ENCODE data around the gene ANKRD10. TPM values are rescaled to one million over a fixed set of nuclear protein-coding genes. Genes with fewer than 3 reads are reported as not detected.
"Not testable (repeated sequence)": the region's sequence is repeated elsewhere in the genome, so short reads cannot be mapped to it uniquely, and the experiment has no call there.

Gene ANKRD10
- total RNA-seq, 4 donors from 2014 or later: 39.5 to 94.4 (median 56.2) TPM

DNA sequence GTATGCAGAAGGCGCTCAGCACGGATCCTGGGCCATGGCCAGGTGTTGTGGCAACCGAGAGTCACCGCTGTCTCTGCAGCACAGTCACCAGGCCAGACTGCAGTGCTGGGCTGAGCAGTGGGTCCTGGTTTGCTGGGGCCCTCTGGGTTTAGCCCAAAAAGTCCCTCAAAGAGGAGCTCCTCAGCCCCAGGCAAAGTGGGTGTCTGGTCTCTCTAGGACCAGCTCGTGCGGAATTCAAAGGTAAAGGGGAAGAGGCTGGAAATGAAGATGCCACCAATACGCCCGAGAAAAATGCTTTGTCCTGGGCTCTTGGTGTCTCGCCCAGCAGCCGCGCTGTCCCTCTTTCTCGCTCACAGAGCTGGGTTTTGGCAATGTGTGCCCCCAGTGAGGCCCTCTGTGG, 38.5 kb upstream of the ANKRD10 start:
- TF ChIP-seq, protein P1, sequence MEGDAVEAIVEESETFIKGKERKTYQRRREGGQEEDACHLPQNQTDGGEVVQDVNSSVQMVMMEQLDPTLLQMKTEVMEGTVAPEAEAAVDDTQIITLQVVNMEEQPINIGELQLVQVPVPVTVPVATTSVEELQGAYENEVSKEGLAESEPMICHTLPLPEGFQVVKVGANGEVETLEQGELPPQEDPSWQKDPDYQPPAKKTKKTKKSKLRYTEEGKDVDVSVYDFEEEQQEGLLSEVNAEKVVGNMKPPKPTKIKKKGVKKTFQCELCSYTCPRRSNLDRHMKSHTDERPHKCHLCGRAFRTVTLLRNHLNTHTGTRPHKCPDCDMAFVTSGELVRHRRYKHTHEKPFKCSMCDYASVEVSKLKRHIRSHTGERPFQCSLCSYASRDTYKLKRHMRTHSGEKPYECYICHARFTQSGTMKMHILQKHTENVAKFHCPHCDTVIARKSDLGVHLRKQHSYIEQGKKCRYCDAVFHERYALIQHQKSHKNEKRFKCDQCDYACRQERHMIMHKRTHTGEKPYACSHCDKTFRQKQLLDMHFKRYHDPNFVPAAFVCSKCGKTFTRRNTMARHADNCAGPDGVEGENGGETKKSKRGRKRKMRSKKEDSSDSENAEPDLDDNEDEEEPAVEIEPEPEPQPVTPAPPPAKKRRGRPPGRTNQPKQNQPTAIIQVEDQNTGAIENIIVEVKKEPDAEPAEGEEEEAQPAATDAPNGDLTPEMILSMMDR (IDR thresholded peaks at IDR 0.05): no peak
- TF ChIP-seq POLR2A (IDR thresholded peaks at IDR 0.05) (no peak), POLR2AphosphoS5 (IDR thresholded peaks at IDR 0.05) (no peak), EP300 (IDR thresholded peaks at IDR 0.05) (no peak)
- Histone ChIP-seq H3K36me3 (no peaks in the 10 kb centered on the region), H3K9me3 (no peaks in the 10 kb centered on the region), H3K27ac (no peak overlapping the region), H3K4me3 (no peak overlapping the region), H3K4me1 (peaks cover 8% of the 10 kb centered on the region), H3K27me3 (no peaks in the 10 kb centered on the region)
- DNase-seq (ENCODE audit: low spot score in 2 of 2): no peak
- WGBS: 94% methylated on average over 11 of the region's 12 CpGs

DNA sequence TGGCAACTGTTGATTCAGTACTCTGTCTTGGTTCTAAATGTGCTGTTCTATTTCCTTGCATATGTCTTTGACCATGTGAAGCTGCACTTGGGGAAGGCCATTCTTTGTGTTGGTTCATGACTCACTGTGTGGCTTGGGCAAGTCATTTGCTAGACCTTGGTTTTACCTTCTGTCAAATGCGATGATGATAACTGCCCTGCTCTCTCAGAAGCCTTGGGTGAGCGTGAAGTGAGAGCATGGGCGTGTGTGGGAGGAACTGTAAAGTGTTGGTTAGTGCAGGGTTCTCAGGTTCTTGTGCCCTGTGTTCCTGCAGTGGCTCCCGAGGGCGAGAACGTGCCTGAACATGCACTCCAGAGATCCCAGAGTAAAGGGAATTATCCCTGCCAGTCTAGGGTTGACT, 37.3 kb upstream of the ANKRD10 start:
- not testable (repeated sequence) for DNase-seq (ENCODE audit: low spot score in 2 of 2); H3K4me3 ChIP-seq; H3K27me3 ChIP-seq; H3K36me3 ChIP-seq; H3K4me1 ChIP-seq; H3K27ac ChIP-seq; H3K9me3 ChIP-seq
- 53% methylated on average over 3 of the region's 6 CpGs for WGBS

DNA sequence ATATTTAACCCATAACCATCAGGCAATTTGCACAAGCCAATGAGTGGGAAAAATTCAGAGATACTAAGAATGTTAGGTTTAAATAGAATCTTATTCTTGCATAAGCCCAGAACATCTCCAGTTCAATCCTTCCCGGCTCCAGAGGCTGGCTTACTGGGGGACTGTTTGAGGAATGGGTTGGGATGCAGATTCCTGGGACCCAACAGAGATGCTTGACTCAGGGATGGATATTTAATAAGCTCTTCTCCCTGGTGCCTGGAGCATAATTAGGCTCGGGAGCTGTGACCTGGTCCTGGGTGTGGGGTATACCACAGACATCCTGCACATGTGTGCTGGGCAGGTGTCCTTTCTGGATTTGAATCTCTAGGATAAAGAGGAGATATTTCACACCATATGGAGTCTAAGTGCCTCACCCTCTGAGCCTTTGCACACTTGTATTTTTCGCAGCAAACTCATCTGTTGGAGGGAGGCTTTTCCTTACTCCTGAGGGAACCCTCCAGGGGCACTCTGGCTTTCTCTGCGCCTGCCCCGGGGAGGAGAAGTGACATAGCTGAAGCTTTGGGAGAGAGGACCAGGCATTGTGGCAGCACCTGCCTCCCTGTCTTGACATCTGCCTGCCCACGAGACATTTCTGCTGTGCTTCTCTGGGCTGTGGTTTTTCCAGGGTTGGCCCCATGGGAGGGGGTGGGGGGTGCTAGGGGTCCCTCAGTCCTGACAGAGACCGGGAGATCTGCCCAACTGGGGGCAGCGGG, 36.1 kb upstream of the ANKRD10 start:
- no peaks in the 10 kb centered on the region for H3K36me3 ChIP-seq
- DNase-seq (ENCODE audit: low spot score in 2 of 2): no peak
- H3K27me3 ChIP-seq: no peaks in the 10 kb centered on the region
- H3K9me3 ChIP-seq: no peaks in the 10 kb centered on the region
- no peak for TF ChIP-seq POLR2A (IDR thresholded peaks at IDR 0.05)
- TF ChIP-seq, protein P1 (IDR thresholded peaks at IDR 0.05): no peak
- H3K4me1 ChIP-seq: peaks cover 8% of the 10 kb centered on the region
- 79% methylated on average over 8 of the region's 8 CpGs for WGBS
- no peak overlapping the region for H3K27ac ChIP-seq
- no peak overlapping the region for H3K4me3 ChIP-seq

DNA sequence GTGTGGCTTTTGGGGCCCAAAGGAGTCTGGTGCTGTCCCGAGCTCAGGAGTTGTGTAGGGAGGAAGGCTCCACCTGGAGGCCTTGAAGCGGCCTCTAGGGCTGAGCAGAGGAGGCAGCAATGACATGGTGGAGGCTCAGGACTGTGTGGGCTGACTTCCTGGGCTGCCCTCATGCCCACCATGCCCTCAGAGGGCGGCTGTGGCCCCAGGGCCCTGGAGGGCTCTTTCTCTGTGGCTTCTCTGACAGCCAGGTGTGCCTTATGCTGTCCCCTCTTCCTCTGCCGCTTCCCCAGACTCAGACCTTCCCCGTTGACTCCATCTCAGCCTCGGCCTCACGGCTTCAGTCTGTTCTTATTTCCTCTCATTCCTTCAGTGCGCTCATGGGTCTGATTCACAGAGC, 35.5 kb upstream of the ANKRD10 start:
- Histone ChIP-seq H3K4me1 (peaks cover 5% of the 10 kb centered on the region), H3K36me3 (no peaks in the 10 kb centered on the region), H3K27ac (no peak overlapping the region), H3K27me3 (no peaks in the 10 kb centered on the region), H3K9me3 (no peaks in the 10 kb centered on the region), H3K4me3 (no peak overlapping the region)
- 95% methylated on average over 8 of the region's 8 CpGs for WGBS
- no peak for DNase-seq (ENCODE audit: low spot score in 2 of 2)
- no peak for TF ChIP-seq POLR2A (IDR thresholded peaks at IDR 0.05)
- TF ChIP-seq POLR2AphosphoS5 (IDR thresholded peaks at IDR 0.05): no peak
- no peak for TF ChIP-seq EP300 (IDR thresholded peaks at IDR 0.05)
- TF ChIP-seq, protein P1 (IDR thresholded peaks at IDR 0.05): no peak

DNA sequence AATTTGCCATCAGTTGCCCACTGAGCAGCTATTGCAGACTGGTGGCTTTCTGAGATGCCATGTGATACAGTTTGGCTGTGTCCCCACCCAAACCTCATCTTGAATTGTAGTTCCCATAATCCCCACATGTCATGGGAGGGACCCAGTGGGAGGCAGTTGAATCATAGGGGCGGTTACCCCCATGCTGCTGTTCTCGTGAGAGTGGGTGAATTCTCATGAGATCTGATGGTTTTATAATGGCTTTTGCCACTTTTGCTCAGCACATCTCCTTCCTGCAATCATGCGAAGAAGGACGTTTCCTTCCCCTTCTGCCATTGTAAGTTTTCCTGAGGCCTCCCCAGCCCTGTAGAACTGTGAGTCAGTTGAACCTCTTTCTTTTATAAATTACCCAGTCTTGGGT, 34.8 kb upstream of the ANKRD10 start:
- no peak for TF ChIP-seq EP300 (IDR thresholded peaks at IDR 0.05)
- no peak for TF ChIP-seq POLR2AphosphoS5 (IDR thresholded peaks at IDR 0.05)
- TF ChIP-seq POLR2A (IDR thresholded peaks at IDR 0.05): no peak
- TF ChIP-seq, protein P1 (IDR thresholded peaks at IDR 0.05): no peak
- no peak overlapping the region for H3K4me3 ChIP-seq
- WGBS: 88% methylated on average over 4 of the region's 4 CpGs
- no peaks in the 10 kb centered on the region for H3K27me3 ChIP-seq
- peaks cover 1% of the 10 kb centered on the region for H3K4me1 ChIP-seq
- H3K36me3 ChIP-seq: no peaks in the 10 kb centered on the region
- no peaks in the 10 kb centered on the region for H3K9me3 ChIP-seq
- H3K27ac ChIP-seq: no peak overlapping the region
- DNase-seq (ENCODE audit: low spot score in 2 of 2): no peak

DNA sequence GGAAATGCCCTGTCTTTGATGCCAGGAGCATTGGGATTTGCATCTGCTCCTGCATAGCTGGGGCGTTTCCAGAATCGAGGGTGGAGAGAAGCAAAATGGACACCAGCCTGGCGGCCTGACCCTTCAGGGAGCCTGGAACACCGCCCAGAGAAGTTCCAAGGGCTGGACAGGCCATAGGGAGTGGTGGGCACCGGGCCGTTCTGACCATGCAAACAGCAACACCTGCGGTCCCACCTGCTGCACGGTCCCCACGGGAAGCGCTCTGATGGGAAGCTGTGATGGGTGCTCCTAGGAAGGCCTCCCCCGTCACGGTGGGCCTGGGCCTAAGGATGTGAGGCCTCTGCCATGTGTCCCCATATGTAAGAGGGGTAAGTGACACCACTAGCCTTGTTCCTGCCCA, 34.2 kb upstream of the ANKRD10 start:
- H3K27me3 ChIP-seq: no peaks in the 10 kb centered on the region
- 93% methylated on average over 3 of the region's 12 CpGs for WGBS
- TF ChIP-seq POLR2A (IDR thresholded peaks at IDR 0.05): no peak
- H3K4me3 ChIP-seq: no peak overlapping the region
- H3K27ac ChIP-seq: no peak overlapping the region
- no peaks in the 10 kb centered on the region for H3K36me3 ChIP-seq
- no peak for DNase-seq (ENCODE audit: low spot score in 2 of 2)
- H3K4me1 ChIP-seq: peaks cover 3% of the 10 kb centered on the region
- no peaks in the 10 kb centered on the region for H3K9me3 ChIP-seq

DNA sequence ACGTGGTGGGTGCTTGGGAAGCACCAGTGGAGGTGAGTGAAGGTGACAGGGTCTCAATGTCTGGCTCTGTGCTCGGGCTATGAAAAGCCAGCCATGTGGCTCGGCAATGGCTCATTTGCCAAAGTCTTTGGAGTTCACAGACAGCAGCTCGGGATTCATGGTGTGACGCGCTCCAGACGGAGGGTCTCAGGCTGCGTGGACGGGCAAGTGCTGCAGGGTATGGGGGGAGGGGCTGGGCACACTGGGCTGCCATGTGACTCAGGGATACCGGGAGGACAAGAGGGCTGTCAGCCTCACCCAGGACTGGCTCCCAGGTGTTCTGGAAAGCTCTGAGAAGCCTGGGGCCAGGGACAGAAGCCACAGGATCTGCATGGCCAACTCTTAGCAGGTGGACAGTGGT, 32.5 kb upstream of the ANKRD10 start:
- not testable (repeated sequence) for H3K27ac ChIP-seq; H3K4me3 ChIP-seq; H3K9me3 ChIP-seq; H3K36me3 ChIP-seq; DNase-seq (ENCODE audit: low spot score in 2 of 2); H3K4me1 ChIP-seq; H3K27me3 ChIP-seq
- no CpG with 5 or more reads among the region's 10 CpGs for WGBS
